Activated T-helper 1 cell treated with anti-CD3 and anti-CD28 coated beads, Interleukin-12 subunit alpha, Interleukin-12 subunit beta, Interleukin-2, Interleukin-4 antibody, amounts not matched to agents 30 ng/mL and 10 ng/mL and 1 ng/mL, durations not matched to agents 14 hours and 24 hours and 36 hours (primary cell): ENCODE measurements around the gene PAN3. TPM values are rescaled to one million over a fixed set of nuclear protein-coding genes. Genes with fewer than 3 reads are reported as not detected.

Experiments used
- DNase-seq: peaks from one replicate; pipeline ENCODE4 v3.0.0; 2021; ENCODE audit warnings: low spot score
- H3K27ac Mint-ChIP-seq: one replicate; pipeline ENCODE4 v1.8.0; 2021; ENCODE audit warnings: mild to moderate bottlenecking, mixed read lengths
- H3K27me3 Mint-ChIP-seq: one replicate; pipeline ENCODE4 v1.8.0; 2022; ENCODE audit warnings: mild to moderate bottlenecking, moderate library complexity, mixed read lengths; ENCODE audit not compliant: insufficient read depth
- H3K36me3 Mint-ChIP-seq: one replicate; pipeline ENCODE4 v1.8.0; 2021; ENCODE audit warnings: low read depth, mixed read lengths
- H3K4me1 Mint-ChIP-seq: one replicate; pipeline ENCODE4 v1.8.0; 2021; ENCODE audit warnings: low read depth, mixed read lengths
- H3K4me3 Mint-ChIP-seq: one replicate; pipeline ENCODE4 v1.8.0; 2021; ENCODE audit warnings: mild to moderate bottlenecking, moderate library complexity, mixed read lengths
- H3K9me3 Mint-ChIP-seq: one replicate; pipeline ENCODE4 v1.8.0; 2021; ENCODE audit warnings: mixed read lengths
- intact Hi-C: fragments of 100-400 bp; cut with micrococcal nuclease; formaldehyde crosslinking; loops from one replicate; pipeline ENCODE4 v1.15.1; 2024
- total RNA-seq: library from RNA; stranded (reverse); gene quantifications from 2 replicates; pipeline ENCODE4 v1.2.3, GENCODE V29; 2022

PAN3 gene
- total RNA-seq, 1 donor from 2014 or later, result 36.1 TPM

DNA sequence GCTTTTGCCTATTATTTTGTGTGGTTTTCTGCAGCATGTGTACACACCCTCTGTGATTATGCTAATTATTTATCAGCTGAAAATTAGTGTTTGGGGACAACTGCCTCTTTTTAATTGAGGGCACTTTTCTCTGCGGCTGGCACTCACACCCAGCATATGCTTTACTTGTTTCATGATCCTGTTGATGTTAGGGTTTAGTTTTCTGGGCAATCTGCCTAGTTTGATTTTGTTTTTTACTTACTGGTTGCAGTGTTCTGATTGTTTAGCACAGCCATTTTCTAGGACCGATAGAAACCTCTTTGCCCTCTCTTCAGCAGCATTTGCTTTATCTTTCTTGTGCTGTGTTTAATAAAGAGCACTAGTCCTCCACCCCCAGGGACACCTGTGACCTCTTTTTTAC, 161.6 kb downstream of the PAN3 start:
- H3K36me3 Mint-ChIP-seq, result peaks cover 6% of the 10 kb centered on the region
- no peak overlapping the region for H3K27ac Mint-ChIP-seq
- no peaks in the 10 kb centered on the region for H3K27me3 Mint-ChIP-seq
- H3K9me3 Mint-ChIP-seq, result no peaks in the 10 kb centered on the region
- peaks cover 17% of the 10 kb centered on the region for H3K4me1 Mint-ChIP-seq
- intact Hi-C loops, result no loop called here
- DNase-seq, result no peak
- no peak overlapping the region for H3K4me3 Mint-ChIP-seq

DNA sequence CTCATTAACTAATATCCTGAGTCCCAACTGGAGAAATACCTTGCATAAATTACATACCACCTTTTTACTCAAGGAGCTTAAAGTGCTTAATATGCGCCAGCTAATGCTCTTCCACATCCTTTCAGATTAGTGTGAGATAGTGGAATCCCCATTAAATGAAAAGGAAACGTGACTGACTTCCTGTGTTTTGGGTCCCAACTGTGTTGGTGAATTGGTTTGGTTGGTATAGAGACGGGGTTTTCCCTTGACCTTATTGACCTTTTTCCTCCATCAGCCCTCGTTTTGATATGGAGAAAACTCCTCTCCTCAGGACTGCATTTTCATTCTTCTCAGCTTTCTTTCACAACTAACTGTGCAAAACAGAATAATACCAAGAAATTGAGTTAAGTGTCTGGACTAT, 163.5 kb downstream of the PAN3 start:
- intact Hi-C loops, result no loop called here
- DNase-seq, result no peak
- Mint-ChIP-seq H3K27ac (no peak overlapping the region), H3K4me1 (peaks cover 17% of the 10 kb centered on the region), H3K9me3 (no peaks in the 10 kb centered on the region), H3K4me3 (no peak overlapping the region), H3K27me3 (no peaks in the 10 kb centered on the region), H3K36me3 (no peaks in the 10 kb centered on the region)

- intact Hi-C loops, result no loop called here
- H3K9me3 Mint-ChIP-seq, result no peaks in the 10 kb centered on the region
- no peaks in the 10 kb centered on the region for H3K36me3 Mint-ChIP-seq
Measured at GRCh38 chr13:28306325-28306724, 168.0 kb downstream of the PAN3 start.

DNA sequence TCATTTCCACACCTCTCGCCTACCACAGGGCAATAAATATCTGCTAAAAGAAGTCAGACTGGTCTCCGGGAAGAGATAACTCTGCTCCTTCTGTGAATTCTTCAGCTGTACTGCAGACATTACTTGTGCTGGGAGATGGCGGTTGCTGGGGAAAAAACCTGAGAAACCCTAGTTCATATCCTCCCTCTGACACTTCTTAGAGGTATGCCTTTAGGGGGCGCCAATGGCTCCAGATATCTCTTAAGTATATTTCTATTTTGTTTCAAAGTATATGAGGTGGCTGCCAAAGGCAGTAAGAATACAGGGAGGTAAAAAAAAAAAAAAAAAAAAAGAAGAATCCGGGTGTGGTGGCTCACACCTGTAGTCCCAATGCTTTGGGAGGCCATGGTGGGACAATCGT, 175.2 kb downstream of the PAN3 start:
- Mint-ChIP-seq H3K27me3 (no peaks in the 10 kb centered on the region), H3K4me1 (no peaks in the 10 kb centered on the region), H3K27ac (no peak overlapping the region), H3K36me3 (no peaks in the 10 kb centered on the region), H3K4me3 (no peak overlapping the region), H3K9me3 (no peaks in the 10 kb centered on the region)
- no peak for DNase-seq
- intact Hi-C loops, result no loop called here

More at GRCh38 chr13:28306325-28306724, 168.0 kb downstream of the PAN3 start:
- no peaks in the 10 kb centered on the region for H3K27me3 Mint-ChIP-seq
- no peak for DNase-seq
- peaks cover 14% of the 10 kb centered on the region for H3K4me1 Mint-ChIP-seq
- no peak overlapping the region for H3K27ac Mint-ChIP-seq
- H3K4me3 Mint-ChIP-seq, result no peak overlapping the region

DNA sequence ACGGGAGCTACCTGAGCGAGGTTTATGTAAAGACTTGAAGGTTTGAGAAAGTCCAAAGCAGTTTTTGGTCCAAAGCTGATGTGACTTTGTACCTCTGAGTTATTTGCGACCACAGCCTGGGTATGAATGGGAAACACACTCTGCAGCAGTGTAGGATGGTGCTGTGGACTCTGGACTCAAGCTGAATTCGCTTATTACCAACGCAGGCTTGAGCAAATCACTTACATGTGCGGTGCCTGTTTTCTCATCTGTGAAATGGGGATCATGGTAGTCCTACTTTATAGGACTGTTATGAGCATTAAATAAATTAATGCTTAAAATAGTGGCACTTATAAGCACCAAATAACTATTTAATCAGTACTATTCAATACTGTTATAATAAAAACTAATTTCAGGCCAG, 176.5 kb downstream of the PAN3 start:
- no peaks in the 10 kb centered on the region for H3K4me1 Mint-ChIP-seq
- H3K27ac Mint-ChIP-seq, result no peak overlapping the region
- intact Hi-C loops, result no loop called here
- no peaks in the 10 kb centered on the region for H3K36me3 Mint-ChIP-seq
- no peak overlapping the region for H3K4me3 Mint-ChIP-seq
- no peaks in the 10 kb centered on the region for H3K9me3 Mint-ChIP-seq
- H3K27me3 Mint-ChIP-seq, result no peaks in the 10 kb centered on the region
- DNase-seq, result no peak

- DNase-seq, result no peak
- no peak overlapping the region for H3K27ac Mint-ChIP-seq
- intact Hi-C loops, result no loop called here
- no peaks in the 10 kb centered on the region for H3K27me3 Mint-ChIP-seq
- no peaks in the 10 kb centered on the region for H3K9me3 Mint-ChIP-seq
- H3K36me3 Mint-ChIP-seq, result no peaks in the 10 kb centered on the region
- no peak overlapping the region for H3K4me3 Mint-ChIP-seq
- H3K4me1 Mint-ChIP-seq, result no peaks in the 10 kb centered on the region
Measured at GRCh38 chr13:28316129-28316528, 177.8 kb downstream of the PAN3 start.

- no peak overlapping the region for H3K4me3 Mint-ChIP-seq
- H3K36me3 Mint-ChIP-seq, result no peaks in the 10 kb centered on the region
- intact Hi-C loops, result no loop called here
- no peak for DNase-seq
- no peaks in the 10 kb centered on the region for H3K9me3 Mint-ChIP-seq
- no peaks in the 10 kb centered on the region for H3K27me3 Mint-ChIP-seq
- no peak overlapping the region for H3K27ac Mint-ChIP-seq
- no peaks in the 10 kb centered on the region for H3K4me1 Mint-ChIP-seq
Measured at GRCh38 chr13:28316836-28317235, 178.5 kb downstream of the PAN3 start.

DNA sequence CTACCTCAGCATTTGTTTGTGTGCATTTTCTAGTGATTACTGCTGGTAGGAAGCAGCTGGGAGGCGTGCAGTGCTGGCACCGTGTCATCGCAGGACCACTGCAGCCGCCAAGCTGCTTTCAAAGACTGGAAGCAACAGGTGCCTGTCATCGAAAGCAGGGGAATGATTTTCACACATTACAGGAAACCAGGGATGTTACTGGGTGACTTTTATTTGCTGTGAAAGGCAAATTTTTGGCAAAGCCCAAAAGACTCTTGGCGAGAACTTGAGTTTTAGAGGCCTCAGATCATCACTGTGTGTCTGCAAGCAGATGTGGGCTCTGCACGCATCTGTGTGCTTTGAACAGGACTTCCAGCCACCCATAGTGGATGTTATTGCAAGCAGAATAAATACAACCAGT, 180.2 kb downstream of the PAN3 start:
- intact Hi-C loops, result no loop called here
- H3K9me3 Mint-ChIP-seq, result no peaks in the 10 kb centered on the region
- H3K4me1 Mint-ChIP-seq, result no peaks in the 10 kb centered on the region
- no peaks in the 10 kb centered on the region for H3K27me3 Mint-ChIP-seq
- DNase-seq, result no peak
- no peaks in the 10 kb centered on the region for H3K36me3 Mint-ChIP-seq
- no peak overlapping the region for H3K27ac Mint-ChIP-seq
- H3K4me3 Mint-ChIP-seq, result no peak overlapping the region

DNA sequence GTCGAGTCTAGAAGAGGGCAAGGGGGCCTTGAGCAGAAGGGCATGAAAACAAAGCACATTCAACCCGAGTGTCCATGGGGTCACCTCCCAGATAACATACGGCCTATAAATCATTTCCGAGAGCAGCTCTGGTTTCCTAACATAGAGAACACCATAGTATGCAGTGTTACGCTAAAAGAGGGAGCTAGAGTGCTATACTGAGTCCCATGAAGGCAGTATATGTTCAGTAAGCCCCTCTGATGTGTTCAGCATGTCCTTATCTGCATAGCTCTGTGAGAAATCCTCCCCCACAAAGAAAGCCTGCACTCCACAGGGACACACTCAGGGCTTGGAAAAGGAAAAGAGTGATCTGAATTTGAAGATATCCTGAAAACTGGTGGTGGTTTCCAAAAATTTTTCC, 181.2 kb downstream of the PAN3 start:
- Mint-ChIP-seq H3K4me1 (no peaks in the 10 kb centered on the region), H3K27ac (no peak overlapping the region), H3K4me3 (no peak overlapping the region), H3K27me3 (peaks cover 3% of the 10 kb centered on the region), H3K36me3 (no peaks in the 10 kb centered on the region), H3K9me3 (no peaks in the 10 kb centered on the region)
- DNase-seq, result no peak
- intact Hi-C loops, result no loop called here

- Mint-ChIP-seq H3K4me3 (no peak overlapping the region), H3K27ac (no peak overlapping the region), H3K36me3 (no peaks in the 10 kb centered on the region), H3K4me1 (no peaks in the 10 kb centered on the region), H3K9me3 (no peaks in the 10 kb centered on the region), H3K27me3 (peaks cover 3% of the 10 kb centered on the region)
- DNase-seq, result no peak
- intact Hi-C loops, result loop anchor here (5.0 kb wide), 1 partner anchor 1047 kb away; no protein-coding TSS in a partner anchor
Measured at GRCh38 chr13:28320209-28320608, 181.9 kb downstream of the PAN3 start.

DNA sequence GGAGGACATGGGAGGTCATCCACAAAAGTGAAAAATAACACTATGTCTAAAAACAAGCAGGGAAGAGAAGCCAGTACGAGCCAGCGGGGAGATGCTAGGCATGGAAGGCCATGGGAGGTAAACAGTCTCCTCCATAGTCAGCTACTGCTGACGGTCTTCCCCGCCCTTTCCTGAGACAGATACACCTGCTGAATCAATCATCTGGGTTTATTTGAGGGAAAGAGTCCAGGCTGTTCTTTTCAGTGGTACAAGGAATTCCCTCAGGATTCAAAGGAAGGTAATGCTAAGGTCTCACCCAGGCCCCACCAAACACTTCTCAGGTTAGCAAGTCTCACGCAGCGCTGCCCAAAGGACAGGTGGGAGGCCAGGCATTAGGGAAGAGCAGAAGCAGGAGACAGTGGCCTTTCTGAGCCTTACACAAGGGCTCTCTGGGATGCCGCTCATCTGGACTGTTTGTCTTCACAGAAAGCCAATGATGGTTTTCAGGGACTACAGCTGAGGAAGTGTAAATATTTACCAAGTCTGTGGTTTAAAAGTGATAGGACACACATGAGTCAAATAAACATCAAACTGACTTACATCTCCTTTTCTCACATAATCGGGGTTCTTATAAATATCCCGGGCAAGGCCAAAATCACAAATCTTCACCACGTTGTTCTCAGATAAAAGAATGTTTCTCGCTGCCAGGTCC, 182.7 kb downstream of the PAN3 start:
- no peak overlapping the region for H3K4me3 Mint-ChIP-seq
- intact Hi-C loops, result loop anchor here (5.0 kb wide), 1 partner anchor 1046 kb away; no protein-coding TSS in a partner anchor
- no peaks in the 10 kb centered on the region for H3K9me3 Mint-ChIP-seq
- H3K27ac Mint-ChIP-seq, result no peak overlapping the region
- peaks cover 3% of the 10 kb centered on the region for H3K27me3 Mint-ChIP-seq
- H3K4me1 Mint-ChIP-seq, result no peaks in the 10 kb centered on the region
- H3K36me3 Mint-ChIP-seq, result no peaks in the 10 kb centered on the region
- DNase-seq, result no peak

GRCh38 chr13:28321756-28322155, 183.4 kb downstream of the PAN3 start:
- Mint-ChIP-seq H3K27me3 (peaks cover 3% of the 10 kb centered on the region), H3K4me3 (no peak overlapping the region), H3K36me3 (no peaks in the 10 kb centered on the region), H3K9me3 (no peaks in the 10 kb centered on the region), H3K27ac (no peak overlapping the region), H3K4me1 (no peaks in the 10 kb centered on the region)
- intact Hi-C loops, result loop anchor here (5.0 kb wide), 1 partner anchor 1046 kb away; no protein-coding TSS in a partner anchor
- no peak for DNase-seq

DNA sequence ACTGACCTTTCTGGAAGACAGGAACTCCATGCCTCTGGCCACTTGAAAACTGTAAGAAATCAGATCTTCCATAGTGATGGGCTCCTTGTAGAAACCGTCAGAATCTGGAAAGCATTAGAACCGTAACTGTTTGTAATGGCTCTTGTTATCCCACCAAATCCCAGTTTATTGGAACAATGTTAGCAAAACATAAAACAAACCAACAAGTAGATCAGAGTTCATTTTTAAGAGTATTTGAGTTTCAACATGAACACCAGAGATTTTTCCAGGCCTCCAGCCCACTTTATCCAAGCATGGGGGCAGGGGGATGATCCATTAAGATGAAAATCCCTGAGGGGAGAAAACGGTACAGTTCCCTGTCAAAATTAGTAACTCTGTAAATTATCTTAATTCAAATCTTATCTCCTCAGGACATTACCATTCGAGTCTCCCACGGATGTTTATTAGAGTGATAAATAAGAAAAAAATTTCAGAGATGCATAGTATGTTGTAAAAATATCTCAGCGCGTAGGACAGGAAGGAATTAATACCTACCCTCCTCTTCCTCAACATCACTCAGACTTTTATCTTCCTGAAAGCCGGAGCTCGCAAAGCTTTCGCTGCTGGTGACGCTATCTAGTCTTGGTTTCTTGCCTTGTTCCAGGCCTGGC, 184.0 kb downstream of the PAN3 start:
- no peak overlapping the region for H3K4me3 Mint-ChIP-seq
- no peak overlapping the region for H3K27ac Mint-ChIP-seq
- H3K36me3 Mint-ChIP-seq, result no peaks in the 10 kb centered on the region
- no peak for DNase-seq
- H3K27me3 Mint-ChIP-seq, result peaks cover 3% of the 10 kb centered on the region
- H3K9me3 Mint-ChIP-seq, result no peaks in the 10 kb centered on the region
- intact Hi-C loops, result loop anchor here (5.0 kb wide), 1 partner anchor 1045 kb away; no protein-coding TSS in a partner anchor
- H3K4me1 Mint-ChIP-seq, result no peaks in the 10 kb centered on the region
